Gastrocnemius medialis (tissue), 4 donors: ENCODE data around the gene PAK6. TPM values are rescaled to one million over a fixed set of nuclear protein-coding genes. Genes with fewer than 3 reads are reported as not detected.
A peak's percentile ranks its signal among the peaks of the same experiment; 100 is the strongest.

Experiments used
- ATAC-seq, 2 donors: fragments of 150-250 bp; one replicate each; pipeline ENCODE4 v1.9.1; 2016
- DNase-seq, 2 donors: peaks; one replicate each; pipeline ENCODE4 v3.0.0-alpha.2; 2019
- H3K27ac ChIP-seq, 4 donors: fragments of 200-600 bp; sonication (generic); 1 replicate in 1 of 4; 2 replicates in 3 of 4; pipeline ENCODE4 v1.5.1; 2016 to 2018; ENCODE audit warnings: mild to moderate bottlenecking in 2 of 4, moderate library complexity in 1 of 4
- H3K27me3 ChIP-seq, 3 donors: fragments of 200-600 bp; sonication (generic) in 2 of 3; 1 replicate in 1 of 3; 2 replicates in 2 of 3; pipeline versions ENCODE4 v1.5.1 to v1.6.0; 2016 to 2019; ENCODE audit warnings: mild to moderate bottlenecking in 1 of 3, moderate library complexity in 1 of 3
- H3K36me3 ChIP-seq, 2 donors: fragments of 200-600 bp; sonication (generic) in 1 of 2; one replicate each; pipeline ENCODE4 v1.5.1; 2017 to 2018
- H3K4me1 ChIP-seq, 2 donors: fragments of 200-600 bp; sonication (generic) in 1 of 2; one replicate each; pipeline ENCODE4 v1.5.1; 2016 to 2017; ENCODE audit warnings: mild to moderate bottlenecking in 2 of 2
- H3K4me3 ChIP-seq, 4 donors: fragments of 200-600 bp; sonication (generic) in 3 of 4; 1 replicate in 1 of 4; 2 replicates in 3 of 4; pipeline ENCODE4 v1.5.1; 2016 to 2019; ENCODE audit warnings: mild to moderate bottlenecking in 2 of 4
- H3K9me3 ChIP-seq, 3 donors: fragments of 200-600 bp; sonication (generic) in 2 of 3; 1 replicate in 1 of 3; 2 replicates in 2 of 3; pipeline ENCODE4 v1.5.1; 2016 to 2019
- POLR2A ChIP-seq, 2 donors: fragments of 450-650 bp; IDR thresholded peaks; one replicate each; pipeline ENCODE4 v1.6.1; 2017; ENCODE audit warnings: antibody characterized with exemption in 2 of 2, mild to moderate bottlenecking in 2 of 2, moderate library complexity in 2 of 2
- in situ Hi-C, 4 donors: fragments of 200-750 bp; cut with MboI; loops; one replicate each; pipeline versions ENCODE4 v1.15.0 to v1.8.0; 2017; ENCODE audit warnings: low sequenced_read_pairs in 4 of 4
- intact Hi-C: fragments of 100-400 bp; cut with DNase I; formaldehyde crosslinking; loops from one replicate; pipeline ENCODE4 v1.15.1; 2023; ENCODE audit warnings: low total_unique reads
- total RNA-seq, 4 donors: library from RNA; depleted of rRNA; stranded (reverse); fragments of >200 nt; gene quantifications; one replicate each; pipeline versions ENCODE4 v1.1.0 to v1.2.3, GENCODE V29; 2016
- TF ChIP-seq, protein P1 (sequence below), 5 experiments: fragments of 450-650 bp in 3 of 5; fragments of 200-600 bp in 2 of 5; sonication (generic) in 2 of 5; IDR thresholded peaks in 4 of 5; conservative IDR thresholded peaks in 1 of 5; 1 replicate in 4 of 5; 2 replicates in 1 of 5; pipeline ENCODE4 v1.5.1; 2016 to 2019; ENCODE audit warnings: antibody characterized with exemption in 5 of 5, mild to moderate bottlenecking in 3 of 5, moderate library complexity in 3 of 5

PAK6 gene
- total RNA-seq, 4 donors from 2014 or later: 1.4 to 2.2 (median 1.5) TPM; not detected in 1

- Histone ChIP-seq H3K4me3 (peak overlapping the region; percentile 28 to 45 (median 37)), H3K27me3 (peaks cover 0 to 16% (median 0%) of the 10 kb centered on the region in 3 donors), H3K27ac (no peak overlapping the region), H3K9me3 (no peaks in the 10 kb centered on the region), H3K36me3 (no peaks in the 10 kb centered on the region), H3K4me1 (peaks cover 0 to 9% of the 10 kb centered on the region in 2 donors)
- TF ChIP-seq, protein P1, sequence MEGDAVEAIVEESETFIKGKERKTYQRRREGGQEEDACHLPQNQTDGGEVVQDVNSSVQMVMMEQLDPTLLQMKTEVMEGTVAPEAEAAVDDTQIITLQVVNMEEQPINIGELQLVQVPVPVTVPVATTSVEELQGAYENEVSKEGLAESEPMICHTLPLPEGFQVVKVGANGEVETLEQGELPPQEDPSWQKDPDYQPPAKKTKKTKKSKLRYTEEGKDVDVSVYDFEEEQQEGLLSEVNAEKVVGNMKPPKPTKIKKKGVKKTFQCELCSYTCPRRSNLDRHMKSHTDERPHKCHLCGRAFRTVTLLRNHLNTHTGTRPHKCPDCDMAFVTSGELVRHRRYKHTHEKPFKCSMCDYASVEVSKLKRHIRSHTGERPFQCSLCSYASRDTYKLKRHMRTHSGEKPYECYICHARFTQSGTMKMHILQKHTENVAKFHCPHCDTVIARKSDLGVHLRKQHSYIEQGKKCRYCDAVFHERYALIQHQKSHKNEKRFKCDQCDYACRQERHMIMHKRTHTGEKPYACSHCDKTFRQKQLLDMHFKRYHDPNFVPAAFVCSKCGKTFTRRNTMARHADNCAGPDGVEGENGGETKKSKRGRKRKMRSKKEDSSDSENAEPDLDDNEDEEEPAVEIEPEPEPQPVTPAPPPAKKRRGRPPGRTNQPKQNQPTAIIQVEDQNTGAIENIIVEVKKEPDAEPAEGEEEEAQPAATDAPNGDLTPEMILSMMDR (IDR thresholded peaks at IDR 0.05 in 4 of 5, conservative IDR thresholded peaks at IDR 0.05 in 1 of 5): no peak
- TF ChIP-seq POLR2A (IDR thresholded peaks at IDR 0.05): no peak
- ATAC-seq (peak in 1 of 2 donors; percentile 32), DNase-seq (no peak)
- in situ Hi-C loops: no loop called here
- intact Hi-C loops: no loop called here
Measured at GRCh38 chr15:40290918-40291574, 52.2 kb downstream of the PAK6 start.

DNA sequence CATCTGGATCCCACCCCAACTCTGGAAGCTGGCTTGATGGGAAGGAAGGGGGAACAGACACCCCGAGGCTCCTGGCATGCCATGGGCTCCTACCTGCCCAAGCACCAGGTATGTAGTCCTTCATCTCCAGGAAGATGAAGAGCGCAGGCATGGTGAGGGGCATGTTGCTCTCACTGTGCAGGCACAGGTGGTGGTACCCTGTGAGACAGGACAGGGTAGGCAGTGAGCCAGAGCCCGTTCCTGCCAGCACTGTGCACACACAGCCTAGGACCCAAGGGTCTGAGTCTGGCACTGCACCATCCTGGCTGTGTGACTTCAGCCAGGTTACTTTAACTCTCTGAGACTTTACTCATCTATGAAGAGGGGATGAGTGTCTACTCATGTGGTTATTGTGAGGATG lies 53.4 kb downstream of the PAK6 start:
- ATAC-seq (no peak), DNase-seq (no peak)
- intact Hi-C loops (no loop called here), in situ Hi-C loops (no loop called here)
- Histone ChIP-seq H3K27me3 (peaks cover 0 to 16% (median 0%) of the 10 kb centered on the region in 3 donors), H3K27ac (no peak overlapping the region), H3K36me3 (no peaks in the 10 kb centered on the region), H3K4me1 (peaks cover 0 to 9% of the 10 kb centered on the region in 2 donors), H3K9me3 (no peaks in the 10 kb centered on the region), H3K4me3 (no peak overlapping the region)
- TF ChIP-seq POLR2A (IDR thresholded peaks at IDR 0.05): no peak

GRCh38 chr15:40293006-40293405 lies 54.1 kb downstream of the PAK6 start:
- intact Hi-C loops (no loop called here), in situ Hi-C loops (no loop called here)
- peaks cover 0 to 16% (median 0%) of the 10 kb centered on the region in 3 donors for H3K27me3 ChIP-seq
- ATAC-seq: no peak
- H3K4me1 ChIP-seq: peaks cover 0 to 9% of the 10 kb centered on the region in 2 donors
- TF ChIP-seq, protein P1 (IDR thresholded peaks at IDR 0.05 in 4 of 5, conservative IDR thresholded peaks at IDR 0.05 in 1 of 5): no peak
- TF ChIP-seq POLR2A (IDR thresholded peaks at IDR 0.05): no peak
- H3K36me3 ChIP-seq: no peaks in the 10 kb centered on the region
- H3K4me3 ChIP-seq: no peak overlapping the region
- H3K9me3 ChIP-seq: no peaks in the 10 kb centered on the region
- DNase-seq: no peak
- no peak overlapping the region for H3K27ac ChIP-seq

DNA sequence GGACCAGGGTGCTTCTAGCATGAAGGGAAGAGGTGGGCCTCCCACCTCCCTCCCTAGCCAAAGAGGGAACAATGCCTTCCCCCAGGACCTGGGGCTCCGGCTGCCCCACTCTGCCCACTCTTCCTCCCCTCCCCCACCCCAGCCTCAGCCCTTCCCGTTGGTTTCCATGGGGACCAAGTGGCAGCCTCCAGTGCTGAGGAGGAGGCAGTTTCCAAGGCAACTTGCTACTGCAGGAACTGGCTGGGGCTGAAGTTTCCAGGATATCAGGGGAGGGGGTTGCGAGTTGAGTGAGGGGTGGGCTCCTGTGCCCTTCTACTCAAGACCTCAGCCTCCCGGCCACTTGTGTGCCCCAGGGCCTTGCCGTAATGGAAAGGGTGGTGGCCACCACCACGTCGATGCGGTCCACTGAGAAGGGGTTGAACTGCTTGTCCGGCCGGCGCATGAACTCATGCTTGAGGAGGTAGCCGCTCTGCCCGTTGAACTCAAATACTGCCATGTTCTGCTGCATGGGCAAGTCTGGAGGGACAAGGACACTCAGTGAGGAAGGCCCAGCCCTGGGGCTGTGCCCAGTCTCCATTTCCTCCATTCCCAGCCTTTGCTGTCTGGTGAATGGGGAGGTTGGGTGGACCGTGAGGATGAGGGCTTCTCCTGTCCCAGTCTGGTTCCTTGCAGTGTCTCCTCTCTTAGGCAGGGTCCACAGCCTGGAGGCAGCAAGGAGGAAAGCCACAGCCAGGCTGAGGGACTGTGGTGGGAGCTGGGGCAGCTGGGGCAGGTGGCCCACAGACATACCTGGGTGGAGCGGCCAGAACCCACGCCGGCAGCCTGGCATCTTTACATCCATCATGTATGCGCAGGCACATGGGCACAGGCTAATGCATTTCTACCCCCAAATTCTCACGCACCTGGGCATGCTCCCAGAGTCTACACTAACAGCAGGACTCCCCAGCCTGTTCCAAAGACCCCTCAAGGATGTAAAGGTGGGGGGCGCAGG lies 55.3 kb downstream of the PAK6 start:
- TF ChIP-seq, protein P1 (IDR thresholded peaks at IDR 0.05 in 4 of 5, conservative IDR thresholded peaks at IDR 0.05 in 1 of 5): no peak
- no peak for TF ChIP-seq POLR2A (IDR thresholded peaks at IDR 0.05)
- in situ Hi-C loops: no loop called here

GRCh38 chr15:40295297-40295696 lies 56.4 kb downstream of the PAK6 start:
- Histone ChIP-seq H3K27me3 (peaks cover 0 to 19% (median 0%) of the 10 kb centered on the region in 3 donors), H3K9me3 (no peaks in the 10 kb centered on the region), H3K36me3 (no peaks in the 10 kb centered on the region), H3K27ac (no peak overlapping the region), H3K4me3 (no peak overlapping the region), H3K4me1 (peaks cover 0 to 9% of the 10 kb centered on the region in 2 donors)
- ATAC-seq (no peak), DNase-seq (no peak)
- TF ChIP-seq, protein P1 (IDR thresholded peaks at IDR 0.05 in 4 of 5, conservative IDR thresholded peaks at IDR 0.05 in 1 of 5): no peak
- no peak for TF ChIP-seq POLR2A (IDR thresholded peaks at IDR 0.05)
- intact Hi-C loops: no loop called here
- in situ Hi-C loops: no loop called here

More for the DNA sequence above, 55.3 kb downstream of the PAK6 start:
- Histone ChIP-seq H3K4me3 (no peak overlapping the region), H3K36me3 (no peaks in the 10 kb centered on the region), H3K4me1 (peaks cover 0 to 9% of the 10 kb centered on the region in 2 donors), H3K27me3 (peaks cover 0 to 16% (median 0%) of the 10 kb centered on the region in 3 donors), H3K27ac (no peak overlapping the region), H3K9me3 (no peaks in the 10 kb centered on the region)
- intact Hi-C loops: no loop called here
- DNase-seq (no peak), ATAC-seq (no peak)
